ENCODE data around the gene CFAP90. TPM values are rescaled to one million over a fixed set of nuclear protein-coding genes. Genes with fewer than 3 reads are reported as not detected.

The CFAP90 gene
- total RNA-seq, 1 experiment from 2014 or later = 0.69 TPM

DNA sequence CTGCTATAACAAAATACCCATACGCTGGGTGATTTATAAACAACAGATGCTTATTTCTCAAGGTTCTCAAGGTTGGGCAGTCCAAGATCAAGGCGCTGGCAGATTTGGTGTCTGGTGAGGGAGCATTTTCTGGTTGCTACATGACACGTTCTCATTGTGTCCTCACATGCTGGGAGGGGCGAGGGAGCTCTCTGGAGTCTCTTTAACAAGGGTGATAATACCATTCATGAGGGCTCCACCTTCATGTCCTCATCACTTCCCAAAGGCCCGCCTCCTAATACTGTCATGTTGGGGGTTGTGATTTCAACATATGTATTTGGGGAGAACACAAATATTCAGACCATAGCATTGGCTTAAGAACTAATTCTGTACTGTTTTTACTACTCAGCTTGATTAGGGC is 4.6 kb downstream of the CFAP90 start:
- Histone ChIP-seq H3K4me3 (ENCODE audit: low read depth in 2 of 2, low read length in 2 of 2) (no peak overlapping the region), H3K27ac (ENCODE audit: low read length) (no peak overlapping the region), H3K9me3 (ENCODE audit: control insufficient read depth, insufficient read depth, low read depth, low read length) (no peaks in the 10 kb centered on the region), H3K27me3 (ENCODE audit: control insufficient read depth, insufficient read depth, low read length) (peaks cover 7% of the 10 kb centered on the region; the same call in 1 of the 2 replicates), H3K4me1 (ENCODE audit: control insufficient read depth, insufficient read depth, low read length) (no peaks in the 10 kb centered on the region), H3K36me3 (ENCODE audit: control insufficient read depth, insufficient read depth, low read length) (no peaks in the 10 kb centered on the region)
- ChIA-PET CTCF (interaction anchor here (0.6 kb wide), 1 partner anchor 48 kb away, joined by 4 read pairs; no protein-coding TSS in a partner anchor), POLR2A (interaction anchor here (0.6 kb wide), 1 partner anchor 901 kb away, joined by 3 read pairs; no protein-coding TSS in a partner anchor)
- TF ChIP-seq SIN3A (IDR thresholded peaks at IDR 0.05; ENCODE audit: borderline replicate concordance, insufficient read depth, low read depth, low read length) (no peak), POLR2AphosphoS5 (IDR thresholded peaks at IDR 0.05; ENCODE audit: low read depth, low read length) (no peak), TCF7L2 (IDR thresholded peaks at IDR 0.05; ENCODE audit: low read depth, low read length) (no peak), CTCF (IDR thresholded peaks at IDR 0.05) (no peak), REST (IDR thresholded peaks at IDR 0.05; ENCODE audit: insufficient read depth in 1 of 2, low read depth in 2 of 2, low read length in 1 of 2) (no peak)
- no TSS peak for BruUV-seq (replicated peaks)
- in situ Hi-C loops (cut with HindIII; ENCODE audit: low pct_unique_long_range_greater_than_20kb, low sequenced_read_pairs) (no loop called here), intact Hi-C loops (cut with micrococcal nuclease; ENCODE audit: unreplicated experiment) (no loop called here)
- DNase-seq (ENCODE audit: low read depth, low spot score) (no peak), ATAC-seq (no peak)

DNA sequence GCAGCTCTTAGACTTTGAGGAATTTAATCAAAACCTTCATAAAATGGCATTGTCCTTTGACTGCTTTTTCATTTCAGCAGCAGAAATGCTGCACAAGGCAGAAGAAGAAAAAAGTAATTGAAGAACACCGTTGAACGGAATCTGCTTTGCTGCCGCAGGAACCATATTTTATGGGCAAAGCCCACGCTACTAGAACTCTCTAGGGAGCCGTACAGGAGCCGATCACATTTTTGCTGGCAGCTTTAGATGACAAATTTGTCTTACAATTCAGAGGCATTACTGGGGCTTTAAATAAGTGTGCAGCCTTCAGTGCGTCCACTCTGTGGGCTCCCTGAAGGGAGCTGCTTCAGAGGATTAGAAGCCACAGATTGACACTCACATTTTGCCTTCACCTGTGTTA is 5.4 kb downstream of the CFAP90 start:
- in situ Hi-C loops (cut with HindIII; ENCODE audit: low pct_unique_long_range_greater_than_20kb, low sequenced_read_pairs) (no loop called here), intact Hi-C loops (cut with micrococcal nuclease; ENCODE audit: unreplicated experiment) (no loop called here)
- ChIA-PET CTCF (interaction anchor here (0.6 kb wide), 1 partner anchor 47 kb away, joined by 4 read pairs; no protein-coding TSS in a partner anchor), POLR2A (interaction anchor here (0.6 kb wide), 1 partner anchor 902 kb away, joined by 3 read pairs; no protein-coding TSS in a partner anchor)
- Histone ChIP-seq H3K36me3 (ENCODE audit: control insufficient read depth, insufficient read depth, low read length) (no peaks in the 10 kb centered on the region), H3K4me3 (ENCODE audit: low read depth in 2 of 2, low read length in 2 of 2) (no peak overlapping the region), H3K27ac (ENCODE audit: low read length) (no peak overlapping the region), H3K9me3 (ENCODE audit: control insufficient read depth, insufficient read depth, low read depth, low read length) (no peaks in the 10 kb centered on the region), H3K4me1 (ENCODE audit: control insufficient read depth, insufficient read depth, low read length) (no peaks in the 10 kb centered on the region), H3K27me3 (ENCODE audit: control insufficient read depth, insufficient read depth, low read length) (peaks cover 7% of the 10 kb centered on the region; the same call in 1 of the 2 replicates)
- ATAC-seq = no peak
- BruUV-seq (replicated peaks) = no TSS peak
- no peak for DNase-seq (ENCODE audit: low read depth, low spot score)
- TF ChIP-seq CTCF (IDR thresholded peaks at IDR 0.05) = no peak
